ENCODE data around the gene STEAP3.

DNA sequence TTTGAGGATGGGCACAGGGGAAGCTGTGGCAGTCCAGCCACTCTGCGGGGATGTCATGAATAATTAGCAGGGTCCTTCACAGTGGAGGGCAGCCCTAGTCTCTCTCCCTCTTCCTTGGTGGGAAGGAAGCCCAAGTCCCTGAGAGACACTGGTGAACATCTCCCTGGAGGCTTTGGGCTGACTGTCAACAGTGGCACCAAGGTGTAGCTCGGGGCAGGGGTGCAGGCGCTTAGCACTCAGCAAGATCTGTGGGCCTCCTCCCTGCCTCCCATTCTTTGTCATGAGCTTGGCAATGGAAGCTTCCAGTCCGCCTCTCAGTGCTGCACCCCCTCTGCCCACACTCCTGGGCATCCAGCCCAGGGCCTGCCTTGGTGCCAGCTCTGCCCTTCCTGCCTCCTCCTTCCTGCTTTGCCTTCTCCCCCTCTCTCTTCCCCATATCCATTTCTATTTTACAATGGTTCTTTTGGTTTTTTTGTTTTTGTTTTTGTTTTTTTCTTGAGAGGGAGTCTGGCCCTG lies 59.4 kb downstream of the STEAP3 start:
- TF ChIP-seq JUN (IDR thresholded peaks at IDR 0.05; ENCODE audit: borderline replicate concordance, insufficient read depth, insufficient read length, low read depth): no peak
- TF ChIP-seq CTCF (IDR thresholded peaks at IDR 0.05; ENCODE audit: extremely low read depth in 1 of 2, insufficient read depth in 1 of 2, low read depth in 1 of 2, low read length in 2 of 2): no peak
- no peak for TF ChIP-seq POLR2AphosphoS5 (IDR thresholded peaks at IDR 0.05; ENCODE audit: insufficient read depth, low read depth, low read length)
- no peak for TF ChIP-seq POLR2A (IDR thresholded peaks at IDR 0.05; ENCODE audit: low read depth, low read length)
- no peak for TF ChIP-seq MAX (IDR thresholded peaks at IDR 0.05; ENCODE audit: insufficient read depth, insufficient read length)
- no peak for TF ChIP-seq EZH2 (IDR thresholded peaks at IDR 0.05; ENCODE audit: borderline replicate concordance, low read depth, low read length, severe bottlenecking)
- TF ChIP-seq MYC (IDR thresholded peaks at IDR 0.05; ENCODE audit: low read depth, low read length): no peak
- TF ChIP-seq GATA2 (IDR thresholded peaks at IDR 0.05; ENCODE audit: insufficient read depth, insufficient read length, low read depth, low read length): no peak
